Subcutaneous abdominal adipose tissue (tissue), 5 donors: ENCODE data around the gene DBF4B.
"Not testable (repeated sequence)": the region's sequence is repeated elsewhere in the genome, so short reads cannot be mapped to it uniquely, and the experiment has no call there.

ENCODE experiments used
- H3K27ac ChIP-seq: one replicate; pipeline ENCODE4 v1.7.0; 2013; ENCODE audit warnings: low read depth, mild to moderate bottlenecking, inconsistent platforms, low read length, moderate library complexity
- H3K27me3 ChIP-seq, 5 donors: one replicate each; pipeline ENCODE4 v1.7.0; 2013; ENCODE audit warnings: low read length in 5 of 5, inconsistent platforms in 1 of 5; ENCODE audit not compliant: control insufficient read depth in 5 of 5, insufficient read depth in 4 of 5
- H3K36me3 ChIP-seq, 5 donors: one replicate each; pipeline ENCODE4 v1.7.0; 2013; ENCODE audit warnings: low read length in 5 of 5; ENCODE audit not compliant: control insufficient read depth in 5 of 5, insufficient read depth in 5 of 5
- H3K4me1 ChIP-seq, 5 donors: one replicate each; pipeline ENCODE4 v1.7.0; 2013; ENCODE audit warnings: low read length in 5 of 5, mild to moderate bottlenecking in 3 of 5, moderate library complexity in 1 of 5; ENCODE audit not compliant: control insufficient read depth in 5 of 5, insufficient read depth in 5 of 5
- H3K4me3 ChIP-seq, 5 donors: one replicate each; pipeline ENCODE4 v1.7.0; 2013; ENCODE audit warnings: low read length in 5 of 5, low read depth in 1 of 5
- H3K9ac ChIP-seq, 5 donors: one replicate each; pipeline ENCODE4 v1.7.0; 2013; ENCODE audit warnings: low read length in 5 of 5, mild to moderate bottlenecking in 4 of 5, moderate library complexity in 3 of 5
- H3K9me3 ChIP-seq, 5 donors: one replicate each; pipeline ENCODE4 v1.7.0; 2013; ENCODE audit warnings: low read length in 5 of 5; ENCODE audit not compliant: control insufficient read depth in 5 of 5
- donor health status: healthy.
- donor health status: healthy.
- donor health status: healthy.
- donor health status: healthy.
- donor health status: healthy.

DBF4B gene

GRCh38 chr17:44708401-44709263 is at the start of gene DBF4B:
DBF4B (plus strand) TSS chr17:44708665; CDS start chr17:44708821, 156 bp downstream.
- Histone ChIP-seq H3K27ac (peak within 1 kb of the TSS; percentile 47), H3K4me3 (peak within 1 kb of the TSS; percentile 83 to 100 (median 92)), H3K4me1 (peaks cover 5 to 20% (median 19%) of the 10 kb centered on the region in 5 donors), H3K27me3 (no peaks in the 10 kb centered on the region), H3K9ac (peak within 1 kb of the TSS; percentile 77 to 94 (median 91)), H3K36me3 (peaks cover 0 to 2% (median 0%) of the 10 kb centered on the region in 5 donors), H3K9me3 (no peaks in the 10 kb centered on the region)

GRCh38 chr17:44661835-44662234 is 46.6 kb upstream of the DBF4B start:
- Histone ChIP-seq H3K9me3 (no peaks in the 10 kb centered on the region), H3K4me3 (no peak overlapping the region), H3K36me3 (no peaks in the 10 kb centered on the region), H3K9ac (no peak overlapping the region), H3K27me3 (peaks cover 3% of the 10 kb centered on the region in 5 donors), H3K4me1 (peaks cover 0 to 3% (median 0%) of the 10 kb centered on the region in 5 donors), H3K27ac (no peak overlapping the region)

DNA sequence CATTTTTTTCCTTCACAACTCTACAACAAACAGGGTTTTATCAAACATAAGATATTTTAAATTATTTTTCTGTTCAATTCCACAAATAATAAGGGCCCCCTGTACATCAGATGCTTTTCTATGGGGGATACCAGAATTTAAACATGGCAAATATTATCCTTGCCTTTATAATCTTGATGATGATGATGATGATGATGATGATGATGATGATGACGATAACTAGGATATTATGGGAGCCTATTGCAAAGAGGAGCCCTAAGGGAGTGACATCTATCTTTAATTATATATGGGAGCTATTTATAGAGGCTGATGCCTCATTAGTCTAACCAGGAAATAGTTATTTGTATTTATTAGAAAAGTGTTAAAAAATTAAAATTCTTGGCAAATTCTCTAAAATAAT is 45.4 kb upstream of the DBF4B start:
- Histone ChIP-seq H3K4me3 (no peak overlapping the region), H3K9me3 (no peaks in the 10 kb centered on the region), H3K27me3 (no peaks in the 10 kb centered on the region), H3K36me3 (no peaks in the 10 kb centered on the region), H3K27ac (no peak overlapping the region), H3K9ac (no peak overlapping the region), H3K4me1 (no peaks in the 10 kb centered on the region)

GRCh38 chr17:44664867-44665266 is 43.6 kb upstream of the DBF4B start:
- Histone ChIP-seq H3K27me3 (no peaks in the 10 kb centered on the region), H3K9ac (no peak overlapping the region), H3K4me3 (no peak overlapping the region), H3K36me3 (no peaks in the 10 kb centered on the region), H3K27ac (no peak overlapping the region), H3K9me3 (no peaks in the 10 kb centered on the region), H3K4me1 (no peaks in the 10 kb centered on the region)

DNA sequence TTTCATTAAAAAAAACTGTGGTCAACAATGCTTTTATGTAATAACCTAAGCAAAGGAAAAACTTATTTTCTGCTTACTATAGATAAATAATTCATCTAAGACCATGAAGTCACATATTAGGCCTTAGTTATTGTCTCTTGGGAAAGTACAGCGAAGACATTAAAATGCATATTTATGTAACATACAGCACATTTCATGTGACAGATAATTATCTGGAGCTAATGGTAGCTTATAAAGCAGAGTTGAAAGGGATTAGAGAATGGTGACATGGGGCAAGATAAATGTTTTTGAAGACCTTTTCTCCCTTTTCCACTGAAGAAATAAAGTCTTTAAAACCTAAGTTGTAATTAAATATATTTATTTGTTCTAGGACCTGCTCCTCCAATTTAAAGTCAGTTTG is 42.5 kb upstream of the DBF4B start:
- H3K9ac ChIP-seq, result no peak overlapping the region
- H3K4me1 ChIP-seq, result no peaks in the 10 kb centered on the region
- no peaks in the 10 kb centered on the region for H3K9me3 ChIP-seq
- no peak overlapping the region for H3K4me3 ChIP-seq
- no peaks in the 10 kb centered on the region for H3K36me3 ChIP-seq
- no peaks in the 10 kb centered on the region for H3K27me3 ChIP-seq
- H3K27ac ChIP-seq, result no peak overlapping the region

- Histone ChIP-seq H3K27ac (no peak overlapping the region), H3K9me3 (no peaks in the 10 kb centered on the region), H3K9ac (no peak overlapping the region), H3K36me3 (peaks cover 0 to 6% (median under 1%) of the 10 kb centered on the region in 5 donors), H3K27me3 (no peaks in the 10 kb centered on the region), H3K4me1 (no peaks in the 10 kb centered on the region), H3K4me3 (no peak overlapping the region)
These were observed 35.9 kb upstream of the DBF4B start for GRCh38 chr17:44672479-44673093.

- Histone ChIP-seq H3K4me3 (no peak overlapping the region), H3K27ac (no peak overlapping the region)
These were observed 34.6 kb upstream of the DBF4B start for GRCh38 chr17:44673893-44674292.

GRCh38 chr17:44677136-44677535 is 31.3 kb upstream of the DBF4B start:
- peaks cover 21 to 43% (median 29%) of the 10 kb centered on the region in 5 donors for H3K36me3 ChIP-seq
- H3K27ac ChIP-seq, result no peak overlapping the region
- H3K4me3 ChIP-seq, result no peak overlapping the region
- H3K9me3 ChIP-seq, result no peaks in the 10 kb centered on the region
- H3K4me1 ChIP-seq, result no peaks in the 10 kb centered on the region
- H3K27me3 ChIP-seq, result no peaks in the 10 kb centered on the region
- H3K9ac ChIP-seq, result no peak overlapping the region

More at GRCh38 chr17:44673893-44674292, 34.6 kb upstream of the DBF4B start:
- Histone ChIP-seq H3K27me3 (no peaks in the 10 kb centered on the region), H3K4me1 (no peaks in the 10 kb centered on the region), H3K9me3 (no peaks in the 10 kb centered on the region), H3K36me3 (peaks cover 7 to 17% (median 12%) of the 10 kb centered on the region in 5 donors), H3K9ac (no peak overlapping the region)

GRCh38 chr17:44683303-44683702 is 25.2 kb upstream of the DBF4B start:
- not testable (repeated sequence) for H3K4me1 ChIP-seq, H3K27me3 ChIP-seq, H3K9me3 ChIP-seq, H3K9ac ChIP-seq, H3K4me3 ChIP-seq, H3K27ac ChIP-seq
- H3K36me3 ChIP-seq, result peaks cover 25 to 60% (median 32%) of the 10 kb centered on the region in 5 donors

GRCh38 chr17:44687756-44688155 is 20.7 kb upstream of the DBF4B start:
- H3K9ac ChIP-seq, result peak overlapping the region in 1 of 5 donors; percentile 40
- H3K27me3 ChIP-seq, result no peaks in the 10 kb centered on the region
- no peak overlapping the region for H3K27ac ChIP-seq
- H3K4me3 ChIP-seq, result no peak overlapping the region
- no peaks in the 10 kb centered on the region for H3K9me3 ChIP-seq
- H3K36me3 ChIP-seq, result peaks cover 4 to 19% (median 12%) of the 10 kb centered on the region in 5 donors
- peaks cover 0 to 23% (median 20%) of the 10 kb centered on the region in 5 donors for H3K4me1 ChIP-seq
